IPS-11a (cell line): ENCODE data around the gene CUX1.
"Not testable (repeated sequence)": the region's sequence is repeated elsewhere in the genome, so short reads cannot be mapped to it uniquely, and the experiment has no call there.

Experiments used
- H3K4me3 ChIP-seq: one replicate; pipeline ENCODE4 v1.5.1; 2013; ENCODE audit warnings: low read depth, low read length, control low read depth

CUX1 gene

GRCh38 chr7:101913851-101914250, 96.4 kb downstream of the CUX1 start:
- no peak overlapping the region for H3K4me3 ChIP-seq

GRCh38 chr7:101915000-101915399, 97.6 kb downstream of the CUX1 start:
- H3K4me3 ChIP-seq = no peak overlapping the region

- H3K4me3 ChIP-seq = no peak overlapping the region
Measured at GRCh38 chr7:101916041-101916800, 98.8 kb downstream of the CUX1 start.

GRCh38 chr7:101916876-101917275, 99.5 kb downstream of the CUX1 start:
- H3K4me3 ChIP-seq = no peak overlapping the region

- no peak overlapping the region for H3K4me3 ChIP-seq
Measured at GRCh38 chr7:101917566-101917965, 100.1 kb downstream of the CUX1 start.

GRCh38 chr7:101918426-101918825, 101.0 kb downstream of the CUX1 start:
- no peak overlapping the region for H3K4me3 ChIP-seq

- no peak overlapping the region for H3K4me3 ChIP-seq
Measured at GRCh38 chr7:101919363-101920115, 102.1 kb downstream of the CUX1 start.

- no peak overlapping the region for H3K4me3 ChIP-seq
Measured at GRCh38 chr7:101921061-101921460, 103.6 kb downstream of the CUX1 start.

- not testable (repeated sequence) for H3K4me3 ChIP-seq
Measured at GRCh38 chr7:101921546-101922489, 104.4 kb downstream of the CUX1 start.

GRCh38 chr7:101922631-101923601, 105.5 kb downstream of the CUX1 start:
- no peak overlapping the region for H3K4me3 ChIP-seq

GRCh38 chr7:101923602-101923985, 106.2 kb downstream of the CUX1 start:
- H3K4me3 ChIP-seq = no peak overlapping the region

GRCh38 chr7:101924171-101924570, 106.7 kb downstream of the CUX1 start:
- H3K4me3 ChIP-seq = no peak overlapping the region

GRCh38 chr7:101926265-101926664, 108.8 kb downstream of the CUX1 start:
- H3K4me3 ChIP-seq = no peak overlapping the region

GRCh38 chr7:101927389-101927788, 110.0 kb downstream of the CUX1 start:
- no peak overlapping the region for H3K4me3 ChIP-seq

- no peak overlapping the region for H3K4me3 ChIP-seq
Measured at GRCh38 chr7:101927802-101928201, 110.4 kb downstream of the CUX1 start.

GRCh38 chr7:101929256-101929655, 111.8 kb downstream of the CUX1 start:
- no peak overlapping the region for H3K4me3 ChIP-seq

GRCh38 chr7:101929911-101930310, 112.5 kb downstream of the CUX1 start:
- H3K4me3 ChIP-seq = not testable (repeated sequence)

- H3K4me3 ChIP-seq = no peak overlapping the region
Measured at GRCh38 chr7:101932083-101932482, 114.7 kb downstream of the CUX1 start.

- no peak overlapping the region for H3K4me3 ChIP-seq
Measured at GRCh38 chr7:101933028-101933427, 115.6 kb downstream of the CUX1 start.

- no peak overlapping the region for H3K4me3 ChIP-seq
Measured at GRCh38 chr7:101933688-101934121, 116.3 kb downstream of the CUX1 start.
